H1 (cell line): ENCODE data around the gene MMP28. TPM values are rescaled to one million over a fixed set of nuclear protein-coding genes. Genes with fewer than 3 reads are reported as not detected.

ENCODE experiments used
- CTCF ChIA-PET: fragments of 300-600 bp; sonication (Branson Sonifier 250); formaldehyde crosslinking; loops from one replicate; lab custom pipeline; 2021; ENCODE audit not compliant: partially characterized antibody; lab: Charles Lee
- POLR2A ChIA-PET: fragments of 300-600 bp; sonication (Branson Sonifier 250); formaldehyde crosslinking; loops from one replicate; lab custom pipeline; 2021; ENCODE audit warnings: inconsistent platforms; ENCODE audit not compliant: partially characterized antibody; lab: Charles Lee
- DNase-seq, 2 experiments: peaks; one replicate each; pipeline versions ENCODE4 v3.0.0 to v3.0.0-alpha.2; 2010 to 2022; ENCODE audit warnings: low spot score in 2 of 2, low read depth in 1 of 2, mixed read lengths in 1 of 2
- FAIRE-seq: peaks from 2 replicates; lab custom pipeline; 2011; peaks lifted over from hg19 to GRCh38; lab: Jason Lieb, UNC
- H2AFZ ChIP-seq: 2 replicates; pipeline ENCODE4 v1.8.1; 2012; ENCODE audit warnings: low read length, inconsistent platforms
- H2AK5ac ChIP-seq: 2 replicates; pipeline ENCODE4 v1.6.1; 2013; ENCODE audit warnings: low read depth, low read length
- H2BK120ac ChIP-seq: replicated peaks from 2 replicates; pipeline ENCODE3; 2013; ENCODE audit warnings: low read depth, low read length, inconsistent platforms
- H2BK12ac ChIP-seq: 2 replicates; pipeline ENCODE4 v1.6.1; 2013; ENCODE audit warnings: low read depth, low read length
- H2BK15ac ChIP-seq: 2 replicates; pipeline ENCODE4 v1.6.1; 2013; ENCODE audit warnings: low read length
- H2BK20ac ChIP-seq: 2 replicates; pipeline ENCODE4 v1.6.1; 2013; ENCODE audit warnings: low read length
- H2BK5ac ChIP-seq: 2 replicates; pipeline ENCODE4 v1.6.1; 2013; ENCODE audit warnings: low read depth, low read length
- H3K14ac ChIP-seq: 2 replicates; pipeline ENCODE4 v1.6.1; 2013; ENCODE audit warnings: inconsistent platforms; ENCODE audit not compliant: insufficient read length
- H3K18ac ChIP-seq: 2 replicates; pipeline ENCODE4 v1.6.1; 2013; ENCODE audit warnings: low read length; ENCODE audit errors: extremely low read depth
- H3K23ac ChIP-seq: 2 replicates; pipeline ENCODE4 v1.6.1; 2013; ENCODE audit warnings: inconsistent platforms; ENCODE audit not compliant: insufficient read length
- H3K23me2 ChIP-seq: 2 replicates; pipeline ENCODE4 v1.6.1; 2013; ENCODE audit warnings: low read depth, low read length
- H3K27ac ChIP-seq: 2 replicates; pipeline ENCODE4 v1.6.1; 2011; ENCODE audit warnings: low read depth, low read length, inconsistent platforms
- H3K27me3 ChIP-seq, 4 experiments: replicated peaks in 1 of 4; 1 replicate in 1 of 4; 2 replicates in 3 of 4; pipeline versions ENCODE4 v1.6.1 to v1.8.1; 2011 to 2013; ENCODE audit warnings: low read length in 3 of 4, mild to moderate bottlenecking in 3 of 4, inconsistent platforms in 2 of 4, mixed read lengths in 2 of 4, moderate library complexity in 1 of 4; ENCODE audit not compliant: control insufficient read depth in 3 of 4, insufficient read depth in 3 of 4; ENCODE audit errors: extremely low read depth in 1 of 4
- H3K36me3 ChIP-seq, 4 experiments: 2 replicates each; pipeline versions ENCODE4 v1.6.1 to v1.8.1; 2011 to 2013; ENCODE audit warnings: mild to moderate bottlenecking in 4 of 4, low read length in 3 of 4, moderate library complexity in 2 of 4, control low read depth in 1 of 4, inconsistent platforms in 1 of 4; ENCODE audit not compliant: insufficient read depth in 4 of 4, control insufficient read depth in 2 of 4
- H3K4ac ChIP-seq: replicated peaks from 2 replicates; pipeline ENCODE3; 2013; ENCODE audit warnings: low read length, low read depth, mixed read lengths, inconsistent platforms; ENCODE audit not compliant: insufficient read length
- H3K4me1 ChIP-seq, 4 experiments: replicated peaks in 1 of 4; 1 replicate in 1 of 4; 2 replicates in 3 of 4; pipeline versions ENCODE4 v1.6.1 to v1.8.1; 2011 to 2013; ENCODE audit warnings: low read length in 3 of 4, inconsistent platforms in 2 of 4, mixed read lengths in 1 of 4; ENCODE audit not compliant: insufficient read depth in 4 of 4, control insufficient read depth in 3 of 4
- H3K4me2 ChIP-seq, 2 experiments: 2 replicates each; pipeline versions ENCODE4 v1.6.1 to v1.8.1; 2011 to 2013; ENCODE audit warnings: low read depth in 2 of 2, low read length in 2 of 2, control low read depth in 1 of 2, inconsistent platforms in 1 of 2, mild to moderate bottlenecking in 1 of 2; ENCODE audit not compliant: insufficient read depth in 1 of 2
- H3K4me3 ChIP-seq, 4 experiments: fragments of 200-600, 300-600 bp in 1 of 4; sonication (generic), shearing (Covaris generic), sonication (Bioruptor Twin) in 1 of 4; 2 replicates each; pipeline versions ENCODE4 v1.5.1 to v1.8.1; 2011 to 2016; ENCODE audit warnings: low read length in 4 of 4, low read depth in 3 of 4, control low read depth in 2 of 4, inconsistent platforms in 2 of 4, mild to moderate bottlenecking in 2 of 4, mixed read lengths in 1 of 4, moderate library complexity in 1 of 4; ENCODE audit not compliant: insufficient read depth in 2 of 4; ENCODE audit errors: extremely low read depth in 1 of 4
- H3K56ac ChIP-seq: replicated peaks from 2 replicates; pipeline ENCODE3; 2013; ENCODE audit warnings: low read depth, mild to moderate bottlenecking, mixed read lengths, low read length, inconsistent platforms; ENCODE audit not compliant: insufficient read length
- H3K79me1 ChIP-seq: 2 replicates; pipeline ENCODE4 v1.6.1; 2013; ENCODE audit warnings: low read depth, low read length, control low read depth
- H3K79me2 ChIP-seq, 2 experiments: 2 replicates each; pipeline versions ENCODE4 v1.6.1 to v1.8.1; 2012 to 2013; ENCODE audit warnings: low read length in 2 of 2, mild to moderate bottlenecking in 2 of 2, inconsistent platforms in 1 of 2; ENCODE audit not compliant: insufficient read depth in 2 of 2, control insufficient read depth in 1 of 2
- H3K9ac ChIP-seq, 4 experiments: replicated peaks in 1 of 4; 1 replicate in 1 of 4; 2 replicates in 3 of 4; pipeline versions ENCODE4 v1.6.1 to v1.8.1; 2011 to 2013; ENCODE audit warnings: low read depth in 3 of 4, low read length in 3 of 4, control low read depth in 2 of 4, mild to moderate bottlenecking in 2 of 4, moderate library complexity in 2 of 4, inconsistent platforms in 1 of 4; ENCODE audit errors: extremely low read depth in 1 of 4
- H3K9me3 ChIP-seq, 2 experiments: 2 replicates each; pipeline versions ENCODE4 v1.6.1 to v1.8.1; 2012 to 2013; ENCODE audit warnings: mild to moderate bottlenecking in 2 of 2, moderate library complexity in 2 of 2, control low read depth in 1 of 2, inconsistent platforms in 1 of 2, low read depth in 1 of 2, low read length in 1 of 2, mixed read lengths in 1 of 2; ENCODE audit not compliant: insufficient read depth in 2 of 2
- H4K20me1 ChIP-seq, 2 experiments: replicated peaks in 1 of 2; 2 replicates each; pipeline versions ENCODE3 to v1.8.1; 2011 to 2013; ENCODE audit warnings: inconsistent platforms in 2 of 2, low read length in 2 of 2, mild to moderate bottlenecking in 1 of 2; ENCODE audit not compliant: insufficient read depth in 2 of 2, control insufficient read depth in 1 of 2
- H4K5ac ChIP-seq: 2 replicates; pipeline ENCODE4 v1.6.1; 2013; ENCODE audit warnings: low read length, low read depth, mixed read lengths, inconsistent platforms; ENCODE audit not compliant: insufficient read length
- H4K8ac ChIP-seq: 2 replicates; pipeline ENCODE4 v1.8.0; 2013; ENCODE audit warnings: mild to moderate bottlenecking, moderate library complexity, low read length, inconsistent platforms; ENCODE audit not compliant: insufficient read depth; ENCODE audit errors: extremely low read depth
- H4K91ac ChIP-seq: replicated peaks from 2 replicates; pipeline ENCODE3; 2013; ENCODE audit warnings: low read length, mixed read lengths, inconsistent platforms; ENCODE audit not compliant: insufficient read length
- MAFK ChIP-seq: IDR thresholded peaks from 2 replicates; pipeline ENCODE4 v1.6.1; 2012; ENCODE audit warnings: low read depth, mild to moderate bottlenecking, improper control_type of control experiment, low read length
- POLR2AphosphoS5 ChIP-seq: IDR thresholded peaks from 2 replicates; pipeline ENCODE4 v1.6.1; 2011; ENCODE audit warnings: low read depth, low read length
- WGBS, 2 experiments: shearing (Covaris generic) in 1 of 2; methylation state at CpG; one replicate each; pipeline versions ENCODE4 v1.1.6 to v1.1.7; 2013 to 2015; ENCODE audit warnings: low lambda C conversion rate in 2 of 2, mixed read lengths in 2 of 2, inconsistent platforms in 1 of 2, low coverage in 1 of 2, missing lambda C conversion rate in 1 of 2; ENCODE audit not compliant: insufficient replicate concordance in 2 of 2, insufficient coverage in 1 of 2, insufficient read length in 1 of 2; ENCODE audit errors: extremely low coverage in 1 of 2, missing lambda C conversion rate in 1 of 2; 5-methylcytosine and 5-hydroxymethylcytosine counted together
- polyA plus RNA-seq, 7 experiments: library from polyadenylated mRNA; depleted of rRNA in 3 of 7; stranded (reverse) in 5 of 7; unstranded in 2 of 7; fragments of >200 nt in 5 of 7; fragments of 200-250 nt in 2 of 7; gene quantifications; 1 replicate in 5 of 7; 2 replicates in 1 of 7; 4 replicates in 1 of 7; pipeline versions ENCODE4 v1.2.1 to v1.2.3, GENCODE V29; 2011 to 2013; ENCODE audit warnings: missing spikeins in 2 of 7, mixed read lengths in 2 of 7
- total RNA-seq: library from RNA; stranded (reverse); fragmentation: NEBNext Ultra II Directional; extraction: Animal tissue kit (Norgen Biotek cat#: 25700); gene quantifications from 2 replicates; pipeline ENCODE4 v1.2.1, GENCODE V29; 2021

MMP28 gene
- total and polyA plus RNA-seq, 2 of the 8 experiments (the other 6 are each of a cell fraction or from before 2014, with no cell fraction given), result not detected

- H3K4me2 ChIP-seq, result no peak overlapping the region
- H3K56ac ChIP-seq, result no peak overlapping the region
- H4K20me1 ChIP-seq, result peaks cover 2 to 6% of the 10 kb centered on the region in 2 experiments
- no peak overlapping the region for H3K27ac ChIP-seq
- H3K27me3 ChIP-seq, result no peaks in the 10 kb centered on the region
- no peaks in the 10 kb centered on the region for H3K9me3 ChIP-seq
- H3K23me2 ChIP-seq, result no peaks in the 10 kb centered on the region; the same call in 1 of the 2 replicates
- CTCF ChIA-PET, result interaction anchor here (0.5 to 0.6 kb wide), 2 partner anchors 148 to 228 kb away, joined by 3 read pairs; no protein-coding TSS in a partner anchor
- H2BK20ac ChIP-seq, result no peak overlapping the region
- no peak overlapping the region for H3K4me3 ChIP-seq
- no peak overlapping the region for H4K8ac ChIP-seq
- no peak overlapping the region for H2BK15ac ChIP-seq
- H2AK5ac ChIP-seq, result no peak overlapping the region
- no peak overlapping the region for H3K14ac ChIP-seq
- no peak overlapping the region for H3K18ac ChIP-seq
- H3K79me2 ChIP-seq, result peaks cover 0 to 33% of the 10 kb centered on the region in 2 experiments; a peak in 2 of 4 replicates
- H3K36me3 ChIP-seq, result peaks cover 23 to 92% (median 68%) of the 10 kb centered on the region in 4 experiments
- no peak overlapping the region for H3K9ac ChIP-seq
- H2BK120ac ChIP-seq, result no peak overlapping the region
- no peak for FAIRE-seq
- no peak overlapping the region for H2BK12ac ChIP-seq
- H2AFZ ChIP-seq, result no peak overlapping the region
- DNase-seq, result no peak
- H4K91ac ChIP-seq, result no peak overlapping the region
- POLR2A ChIA-PET, result interaction anchor here (1.7 kb wide), 1 partner anchor 17 kb away, joined by 5 read pairs; no protein-coding TSS in a partner anchor
- no peaks in the 10 kb centered on the region for H3K79me1 ChIP-seq
- H3K4ac ChIP-seq, result no peak overlapping the region
- 93% methylated on average over 1 of the region's 1 CpG; no CpG with 5 or more reads in 1 of the 2 experiments for WGBS, 2 experiments
- no peak overlapping the region for H3K23ac ChIP-seq
- no peaks in the 10 kb centered on the region for H3K4me1 ChIP-seq
- no peak overlapping the region for H4K5ac ChIP-seq
- H2BK5ac ChIP-seq, result no peak overlapping the region
- TF ChIP-seq MAFK (no peak), POLR2AphosphoS5 (no peak)
These were observed 29.8 kb upstream of the MMP28 start for GRCh38 chr17:35825206-35825605.
